GM12872 (cell line): ENCODE measurements around the gene ABHD14A.

Experiments used
- TF ChIP-seq, protein P1 (sequence below): IDR thresholded peaks from 3 replicates; pipeline ENCODE4 v1.5.1; 2011; ENCODE audit warnings: low read depth, mild to moderate bottlenecking, low read length, moderate library complexity; ENCODE audit not compliant: insufficient read depth

ABHD14A gene

GRCh38 chr3:51961602-51962569 lies 13.0 kb upstream of the ABHD14A start:
- TF ChIP-seq, protein P1, sequence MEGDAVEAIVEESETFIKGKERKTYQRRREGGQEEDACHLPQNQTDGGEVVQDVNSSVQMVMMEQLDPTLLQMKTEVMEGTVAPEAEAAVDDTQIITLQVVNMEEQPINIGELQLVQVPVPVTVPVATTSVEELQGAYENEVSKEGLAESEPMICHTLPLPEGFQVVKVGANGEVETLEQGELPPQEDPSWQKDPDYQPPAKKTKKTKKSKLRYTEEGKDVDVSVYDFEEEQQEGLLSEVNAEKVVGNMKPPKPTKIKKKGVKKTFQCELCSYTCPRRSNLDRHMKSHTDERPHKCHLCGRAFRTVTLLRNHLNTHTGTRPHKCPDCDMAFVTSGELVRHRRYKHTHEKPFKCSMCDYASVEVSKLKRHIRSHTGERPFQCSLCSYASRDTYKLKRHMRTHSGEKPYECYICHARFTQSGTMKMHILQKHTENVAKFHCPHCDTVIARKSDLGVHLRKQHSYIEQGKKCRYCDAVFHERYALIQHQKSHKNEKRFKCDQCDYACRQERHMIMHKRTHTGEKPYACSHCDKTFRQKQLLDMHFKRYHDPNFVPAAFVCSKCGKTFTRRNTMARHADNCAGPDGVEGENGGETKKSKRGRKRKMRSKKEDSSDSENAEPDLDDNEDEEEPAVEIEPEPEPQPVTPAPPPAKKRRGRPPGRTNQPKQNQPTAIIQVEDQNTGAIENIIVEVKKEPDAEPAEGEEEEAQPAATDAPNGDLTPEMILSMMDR = no peak

DNA sequence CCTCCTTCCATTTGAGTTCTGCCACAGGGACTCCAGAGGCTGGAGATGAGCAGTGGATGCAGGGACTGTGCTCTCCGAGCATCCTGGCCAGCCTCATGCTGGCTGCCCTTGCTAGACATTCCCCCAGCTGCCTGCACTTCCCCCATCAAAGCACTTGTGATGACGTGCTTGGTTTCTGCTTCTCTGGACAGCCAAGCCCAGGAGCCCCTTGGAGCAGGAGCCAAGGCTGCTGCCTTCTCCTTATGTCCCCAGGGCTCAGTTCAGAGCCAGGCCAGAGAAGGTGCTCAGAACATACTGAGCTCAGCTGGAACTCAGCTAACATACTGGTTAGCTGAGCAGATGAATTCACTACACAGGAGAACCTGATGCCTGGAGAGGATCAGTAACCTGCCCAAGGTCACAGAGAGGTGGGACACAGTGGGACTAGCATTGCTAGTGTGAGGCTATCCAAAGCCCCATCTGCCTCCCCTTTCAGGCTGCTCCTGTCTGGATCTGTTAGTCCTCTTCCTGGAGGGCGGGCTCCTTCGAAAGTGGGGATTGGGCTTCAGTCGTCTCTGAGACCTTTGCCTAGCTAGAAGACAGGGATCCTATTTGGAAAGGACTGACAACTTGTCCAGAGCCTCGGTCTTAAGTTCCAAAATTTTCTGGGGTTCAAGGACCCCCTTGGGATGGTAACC lies 11.9 kb upstream of the ABHD14A start:
- TF ChIP-seq, protein P1 = no peak

GRCh38 chr3:51963951-51964451 lies 10.9 kb upstream of the ABHD14A start:
- TF ChIP-seq, protein P1 = no peak

GRCh38 chr3:51964521-51964920 lies 10.3 kb upstream of the ABHD14A start:
- TF ChIP-seq, protein P1 = no peak

- TF ChIP-seq, protein P1 = no peak
Measured at GRCh38 chr3:51966016-51966415, 8.8 kb upstream of the ABHD14A start.

DNA sequence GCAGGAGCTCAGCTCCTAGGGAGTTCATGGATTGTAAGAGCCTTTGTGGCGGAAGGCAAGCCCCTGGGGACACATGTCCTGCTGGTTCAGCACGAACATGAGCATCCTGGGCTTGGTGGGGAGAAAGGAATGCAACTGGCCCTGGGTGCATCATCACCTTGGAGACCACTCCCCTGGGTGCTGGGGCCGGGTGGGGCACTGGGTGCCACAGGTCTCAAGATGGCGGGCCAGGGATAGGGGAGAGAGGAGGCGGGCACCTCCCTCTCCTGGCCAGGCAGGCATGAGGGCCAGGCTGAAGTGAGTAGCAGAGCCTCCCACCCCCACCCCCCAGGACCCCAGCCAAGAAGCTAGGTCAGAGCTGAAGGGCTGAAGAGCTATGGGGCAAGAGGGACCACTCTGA lies 8.4 kb upstream of the ABHD14A start:
- TF ChIP-seq, protein P1 = no peak

DNA sequence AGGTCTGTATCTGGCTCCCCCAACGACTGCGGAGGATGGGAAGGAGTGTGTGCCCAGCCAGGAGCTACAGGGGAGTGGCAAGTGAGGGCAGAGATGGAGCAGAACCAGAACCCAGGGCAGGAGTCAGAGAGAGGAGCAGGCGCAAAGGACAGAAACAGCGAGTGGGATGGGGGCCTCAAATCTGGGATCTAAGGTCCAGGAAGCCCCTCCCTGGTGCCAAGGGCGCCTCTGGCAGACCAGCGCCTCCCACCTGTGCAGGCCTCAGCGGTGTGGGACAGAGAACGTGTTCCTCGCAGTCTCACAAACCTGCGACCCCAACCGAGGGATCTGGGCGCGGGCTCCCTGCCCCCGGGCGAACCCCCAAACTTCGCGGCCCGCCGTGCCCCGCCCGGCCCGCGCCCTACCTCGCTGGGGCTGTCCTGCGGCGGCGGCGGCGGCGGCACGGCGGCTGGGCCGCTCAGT lies 7.9 kb upstream of the ABHD14A start:
- TF ChIP-seq, protein P1 = no peak
